Nephron progenitor cell (in vitro differentiated cells): ENCODE measurements around the gene PDE4D.

Source experiments
- DNase-seq: peaks from one replicate; pipeline ENCODE4 v3.0.0; 2021
- H3K27ac Mint-ChIP-seq: 2 replicates; pipeline ENCODE4 v1.8.0; 2021; ENCODE audit warnings: mild to moderate bottlenecking, moderate library complexity, mixed read lengths
- H3K27me3 Mint-ChIP-seq: 2 replicates; pipeline ENCODE4 v1.8.0; 2021; ENCODE audit warnings: mild to moderate bottlenecking, low read depth, mixed read lengths; ENCODE audit not compliant: poor library complexity
- H3K36me3 Mint-ChIP-seq: 2 replicates; pipeline ENCODE4 v1.8.0; 2021; ENCODE audit warnings: low read depth, mixed read lengths
- H3K4me1 Mint-ChIP-seq: 2 replicates; pipeline ENCODE4 v1.8.0; 2021; ENCODE audit warnings: mixed read lengths
- H3K4me3 Mint-ChIP-seq: 2 replicates; pipeline ENCODE4 v1.8.0; 2021; ENCODE audit warnings: mild to moderate bottlenecking, moderate library complexity, mixed read lengths
- H3K9me3 Mint-ChIP-seq: 2 replicates; pipeline ENCODE4 v1.8.0; 2021; ENCODE audit warnings: mild to moderate bottlenecking, moderate library complexity, mixed read lengths
- TF ChIP-seq, protein P1 (sequence below): fragments of 200-600 bp; sonication (generic); IDR thresholded peaks from 2 replicates; pipeline ENCODE4 v1.5.0; 2021; ENCODE audit warnings: antibody characterized with exemption

PDE4D gene

GRCh38 chr5:59034498-59035186 is 858.9 kb downstream of the PDE4D start:
- Mint-ChIP-seq H3K4me3 (peak overlapping the region; percentile 89), H3K9me3 (peaks cover 24% of the 10 kb centered on the region), H3K4me1 (peaks cover 62% of the 10 kb centered on the region), H3K27me3 (no peaks in the 10 kb centered on the region), H3K27ac (peak overlapping the region; percentile 80), H3K36me3 (peaks cover 37% of the 10 kb centered on the region)
- no peak for DNase-seq
- TF ChIP-seq, protein P1, sequence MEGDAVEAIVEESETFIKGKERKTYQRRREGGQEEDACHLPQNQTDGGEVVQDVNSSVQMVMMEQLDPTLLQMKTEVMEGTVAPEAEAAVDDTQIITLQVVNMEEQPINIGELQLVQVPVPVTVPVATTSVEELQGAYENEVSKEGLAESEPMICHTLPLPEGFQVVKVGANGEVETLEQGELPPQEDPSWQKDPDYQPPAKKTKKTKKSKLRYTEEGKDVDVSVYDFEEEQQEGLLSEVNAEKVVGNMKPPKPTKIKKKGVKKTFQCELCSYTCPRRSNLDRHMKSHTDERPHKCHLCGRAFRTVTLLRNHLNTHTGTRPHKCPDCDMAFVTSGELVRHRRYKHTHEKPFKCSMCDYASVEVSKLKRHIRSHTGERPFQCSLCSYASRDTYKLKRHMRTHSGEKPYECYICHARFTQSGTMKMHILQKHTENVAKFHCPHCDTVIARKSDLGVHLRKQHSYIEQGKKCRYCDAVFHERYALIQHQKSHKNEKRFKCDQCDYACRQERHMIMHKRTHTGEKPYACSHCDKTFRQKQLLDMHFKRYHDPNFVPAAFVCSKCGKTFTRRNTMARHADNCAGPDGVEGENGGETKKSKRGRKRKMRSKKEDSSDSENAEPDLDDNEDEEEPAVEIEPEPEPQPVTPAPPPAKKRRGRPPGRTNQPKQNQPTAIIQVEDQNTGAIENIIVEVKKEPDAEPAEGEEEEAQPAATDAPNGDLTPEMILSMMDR, result peak; percentile 62

DNA sequence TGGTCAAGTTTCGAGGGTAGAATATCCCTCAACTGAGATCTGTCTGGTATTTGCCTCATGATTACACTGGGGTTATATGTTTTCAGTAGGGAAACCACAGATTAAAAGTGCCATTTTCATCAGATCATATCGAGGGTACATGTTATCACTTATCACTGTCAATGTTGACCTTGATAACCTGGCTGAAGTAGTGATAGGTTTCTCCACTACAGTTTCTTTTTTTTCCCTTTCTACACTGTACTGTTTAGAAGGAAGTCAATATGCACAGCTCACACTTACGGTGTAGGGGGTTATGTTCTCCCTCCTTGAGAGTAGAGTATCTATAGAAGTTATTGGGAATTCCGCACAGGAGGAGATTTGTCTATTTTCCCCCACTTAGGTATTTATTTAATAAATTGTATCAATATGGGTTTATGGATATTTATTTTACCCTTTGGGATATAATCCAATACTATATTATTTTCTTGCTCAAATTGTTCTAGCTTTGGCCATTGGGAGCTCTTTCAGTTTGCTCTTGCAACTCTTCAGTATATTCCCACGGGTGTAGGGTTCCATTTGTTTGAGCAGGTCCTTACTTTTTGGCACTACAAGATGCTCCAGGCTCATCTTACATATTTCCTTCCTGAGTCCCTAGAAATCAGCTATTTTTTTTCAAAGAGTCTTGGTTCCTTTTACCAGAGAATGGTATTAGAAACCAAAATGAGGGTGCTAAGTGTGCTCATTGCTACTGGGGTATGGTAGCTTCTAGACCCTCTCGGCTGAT is 866.2 kb downstream of the PDE4D start:
- H3K27me3 Mint-ChIP-seq, result no peaks in the 10 kb centered on the region
- H3K4me1 Mint-ChIP-seq, result peaks cover 31% of the 10 kb centered on the region
- TF ChIP-seq, protein P1, result no peak
- DNase-seq, result no peak
- H3K4me3 Mint-ChIP-seq, result peak overlapping the region; percentile 7
- peaks cover 58% of the 10 kb centered on the region for H3K9me3 Mint-ChIP-seq
- H3K36me3 Mint-ChIP-seq, result peaks cover 87% of the 10 kb centered on the region
- no peak overlapping the region for H3K27ac Mint-ChIP-seq

GRCh38 chr5:59025734-59026133 is 867.8 kb downstream of the PDE4D start:
- Mint-ChIP-seq H3K27ac (no peak overlapping the region), H3K9me3 (peaks cover 49% of the 10 kb centered on the region), H3K4me1 (peaks cover 41% of the 10 kb centered on the region), H3K4me3 (no peak overlapping the region), H3K36me3 (peaks cover 74% of the 10 kb centered on the region), H3K27me3 (no peaks in the 10 kb centered on the region)
- DNase-seq, result no peak
- TF ChIP-seq, protein P1, result no peak

DNA sequence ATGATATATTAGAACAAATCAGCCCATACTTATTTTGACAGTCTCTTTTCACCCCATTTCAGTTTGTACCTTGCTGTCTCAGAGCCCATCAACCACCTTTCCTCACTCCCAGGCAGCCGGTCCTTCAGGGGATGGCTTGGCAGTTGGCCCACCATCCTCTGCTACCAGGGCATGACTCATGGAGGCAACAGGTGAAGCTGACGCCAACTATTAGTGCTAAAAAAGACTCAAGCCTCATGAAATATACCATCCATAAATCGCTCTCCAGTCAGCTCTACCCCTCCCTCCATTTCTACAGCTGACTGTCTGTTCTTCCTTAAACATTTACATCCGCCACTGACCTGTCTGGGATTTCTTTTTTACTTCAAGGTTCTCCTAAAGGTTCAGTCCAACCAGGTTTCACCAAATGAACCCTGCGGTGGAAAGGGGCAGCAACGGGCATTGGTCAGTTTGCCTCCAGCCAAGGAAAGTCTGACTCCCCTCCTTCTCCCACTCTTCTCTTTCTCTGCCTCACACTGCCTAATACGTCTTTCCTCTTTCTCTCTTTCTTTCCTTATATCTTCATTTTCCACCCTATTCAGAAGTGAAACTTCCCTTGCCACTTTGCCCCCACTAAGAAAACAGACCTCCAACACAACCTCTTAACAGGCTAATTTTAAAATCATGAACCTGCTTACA is 871.5 kb downstream of the PDE4D start:
- TF ChIP-seq, protein P1, result no peak
- Mint-ChIP-seq H3K27me3 (no peaks in the 10 kb centered on the region), H3K4me1 (peaks cover 68% of the 10 kb centered on the region), H3K4me3 (peak overlapping the region; percentile 61), H3K27ac (peak overlapping the region; percentile 98), H3K9me3 (peaks cover 29% of the 10 kb centered on the region), H3K36me3 (peaks cover 71% of the 10 kb centered on the region)
- DNase-seq, result no peak

- TF ChIP-seq, protein P1, result no peak
- Mint-ChIP-seq H3K36me3 (peaks cover 71% of the 10 kb centered on the region), H3K9me3 (peaks cover 32% of the 10 kb centered on the region), H3K4me3 (peak overlapping the region; percentile 65), H3K27ac (peak overlapping the region; percentile 98), H3K4me1 (peaks cover 66% of the 10 kb centered on the region), H3K27me3 (no peaks in the 10 kb centered on the region)
- no peak for DNase-seq
These were observed 872.2 kb downstream of the PDE4D start for GRCh38 chr5:59021286-59021673.
